Stimulated activated CD8-positive, alpha-beta memory T cell treated with anti-CD3 and anti-CD28 coated beads, Interleukin-2, amount 100 ng/mL, for 48 hours (primary cell): ENCODE data around the gene FAM3D.
"Not testable (repeated sequence)": the region's sequence is repeated elsewhere in the genome, so short reads cannot be mapped to it uniquely, and the experiment has no call there.

Source experiments
- DNase-seq, 2 donors: peaks; one replicate each; pipeline ENCODE4 v3.0.0-alpha.2; 2020; ENCODE audit warnings: low read depth in 2 of 2

Gene FAM3D, protein sequence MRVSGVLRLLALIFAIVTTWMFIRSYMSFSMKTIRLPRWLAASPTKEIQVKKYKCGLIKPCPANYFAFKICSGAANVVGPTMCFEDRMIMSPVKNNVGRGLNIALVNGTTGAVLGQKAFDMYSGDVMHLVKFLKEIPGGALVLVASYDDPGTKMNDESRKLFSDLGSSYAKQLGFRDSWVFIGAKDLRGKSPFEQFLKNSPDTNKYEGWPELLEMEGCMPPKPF

DNA sequence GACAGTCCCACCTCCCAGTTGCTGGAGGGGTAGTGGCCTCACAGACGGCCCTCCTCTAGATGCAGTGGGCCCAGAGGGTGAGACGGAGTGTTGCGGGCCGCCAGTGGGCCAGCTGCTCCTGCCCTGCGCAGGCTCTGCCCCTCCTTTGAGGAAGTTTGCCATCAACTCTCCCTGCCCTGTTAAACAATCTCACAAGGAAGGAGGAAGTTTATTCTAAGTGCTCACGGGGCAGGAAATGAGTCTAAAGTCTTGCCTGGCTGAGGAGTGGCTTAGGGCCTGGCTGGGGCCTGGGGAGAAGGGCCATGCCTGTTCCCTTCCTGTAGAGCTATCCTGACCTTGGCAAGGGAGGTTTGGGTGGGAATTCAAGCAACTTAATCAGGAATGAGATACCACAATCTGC is at the start of gene FAM3D:
Gene FAM3D, minus strand, starts transcription at position 92 of the 400 bp plus-strand sequence. CDS start 11,211 bp downstream, outside the sequence.
- DNase-seq: no peak

DNA sequence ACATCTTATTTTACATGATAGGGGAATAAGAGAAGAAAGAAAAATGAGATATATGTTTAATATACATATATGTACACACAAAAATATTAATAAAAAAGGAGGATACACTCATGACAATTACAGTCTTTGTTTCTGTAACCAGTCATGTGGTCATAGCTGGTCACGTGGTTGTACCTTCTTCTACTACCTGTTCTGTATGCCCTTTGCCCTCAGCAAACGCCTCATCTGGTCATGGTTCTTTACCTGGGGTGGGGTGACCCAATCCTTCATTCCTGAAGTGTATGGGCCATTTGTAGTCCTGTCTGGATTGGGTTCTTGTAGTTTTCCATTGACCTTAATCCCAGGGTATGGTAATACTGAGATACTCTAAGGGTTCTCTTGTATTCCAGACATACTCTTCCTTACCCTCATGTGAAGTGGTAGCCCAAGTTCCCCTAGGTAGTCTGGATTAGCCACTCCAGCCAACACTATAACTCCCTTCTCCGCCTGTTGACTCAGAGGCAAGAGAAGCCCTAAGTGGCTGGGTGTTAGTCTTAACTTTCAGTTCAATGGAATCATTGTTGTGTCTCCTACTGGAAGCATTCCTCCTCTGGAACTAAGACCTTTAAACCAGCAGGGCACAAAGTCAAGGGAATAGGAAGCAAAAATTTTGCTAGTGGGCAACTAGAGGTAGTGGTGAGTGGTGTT is 47.3 kb upstream of the FAM3D start:
- DNase-seq: no peak

DNA sequence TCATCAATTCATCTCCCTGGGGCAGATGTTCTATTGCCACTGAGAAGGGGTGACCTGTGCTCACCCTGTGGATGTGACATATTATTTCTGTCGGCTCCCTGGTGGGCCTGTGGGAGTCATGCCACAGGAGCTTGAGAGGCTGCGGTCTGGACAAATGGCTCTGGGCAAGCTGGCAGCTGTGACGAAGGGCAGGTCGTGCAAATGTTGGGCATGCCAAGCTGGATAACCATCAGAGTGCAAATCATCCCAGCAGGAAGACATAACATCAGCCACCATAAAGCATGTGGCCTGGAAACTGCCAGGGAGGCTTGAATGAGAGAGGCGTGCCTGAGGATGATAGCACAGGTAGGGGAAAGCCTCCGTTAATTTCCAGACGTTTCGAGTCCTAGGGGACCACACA is 45.3 kb upstream of the FAM3D start:
- DNase-seq: no peak

DNA sequence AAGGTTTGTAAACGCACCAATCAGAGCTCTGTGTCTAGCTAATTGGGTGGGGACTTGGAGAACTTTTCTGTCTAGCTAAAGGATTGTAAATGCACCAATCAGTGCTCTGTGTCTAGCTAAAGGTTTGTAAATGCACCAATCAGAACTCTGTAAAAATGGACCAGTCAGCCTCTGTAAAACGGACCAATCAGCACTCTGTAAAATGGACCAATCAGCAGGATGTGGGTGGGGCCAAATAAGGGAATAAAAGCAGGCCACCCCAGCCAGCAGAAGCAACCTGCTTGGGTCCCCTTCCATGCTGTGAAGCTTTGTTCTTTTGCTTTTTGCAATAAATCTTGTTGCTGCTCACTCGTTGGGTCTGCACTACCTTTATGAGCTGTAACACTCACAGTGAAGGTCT is 42.4 kb upstream of the FAM3D start:
- not testable (repeated sequence) for DNase-seq

DNA sequence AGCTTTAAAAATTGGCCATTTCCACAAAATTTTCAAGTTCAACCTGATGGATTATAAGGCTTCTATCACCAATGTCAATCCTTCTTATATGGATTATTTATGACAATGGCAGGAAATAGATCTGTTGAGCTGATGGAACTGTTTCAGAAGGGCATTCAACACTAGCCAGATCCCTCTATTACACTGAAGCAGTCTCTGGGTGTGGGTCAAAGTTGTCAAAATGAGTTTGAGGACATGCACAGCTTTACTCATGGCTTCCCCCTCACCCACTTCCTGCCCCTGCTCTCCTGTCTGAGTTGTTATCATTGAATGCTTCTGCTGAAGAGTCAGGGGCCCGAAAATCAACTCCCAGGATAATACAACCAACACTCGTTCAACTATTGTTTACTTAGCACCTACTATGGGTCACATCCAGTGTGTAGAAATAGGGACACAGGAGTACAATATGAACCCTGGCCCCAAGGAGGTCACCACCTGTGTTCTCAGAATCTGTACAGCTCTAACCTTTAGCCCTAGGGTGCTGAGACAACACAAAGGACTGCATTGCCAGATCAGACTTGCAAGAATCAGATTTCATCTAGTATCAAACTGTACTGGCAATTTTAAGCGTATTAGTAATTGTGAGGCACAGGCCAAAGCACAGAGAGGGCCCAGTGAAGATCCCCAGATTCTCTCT is 41.7 kb upstream of the FAM3D start:
- no peak for DNase-seq

DNA sequence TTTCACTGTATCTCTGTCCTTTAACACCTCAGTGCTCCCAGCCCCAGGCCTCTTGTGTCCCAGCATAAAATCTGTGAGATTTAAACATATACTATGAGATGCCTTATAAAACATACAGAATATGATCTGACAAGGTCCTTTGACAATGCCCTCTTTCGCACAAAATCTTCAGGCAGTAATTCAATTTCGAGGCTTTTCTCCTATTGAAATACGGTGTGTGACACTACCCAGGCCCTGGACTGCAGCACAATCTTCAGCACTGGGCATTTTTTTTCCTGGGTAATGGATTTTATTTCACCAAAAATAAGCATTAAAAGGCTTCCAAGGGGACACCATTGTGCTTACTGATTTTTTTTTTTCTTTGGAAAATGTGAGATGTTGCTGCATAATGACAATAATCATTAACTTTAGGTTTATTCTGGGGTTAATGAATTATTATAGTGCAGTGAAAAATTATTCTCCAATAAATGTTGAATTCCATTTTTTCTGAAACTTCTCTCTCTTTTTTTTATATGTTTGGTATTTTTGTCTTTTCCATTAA is 40.9 kb upstream of the FAM3D start:
- no peak for DNase-seq

DNA sequence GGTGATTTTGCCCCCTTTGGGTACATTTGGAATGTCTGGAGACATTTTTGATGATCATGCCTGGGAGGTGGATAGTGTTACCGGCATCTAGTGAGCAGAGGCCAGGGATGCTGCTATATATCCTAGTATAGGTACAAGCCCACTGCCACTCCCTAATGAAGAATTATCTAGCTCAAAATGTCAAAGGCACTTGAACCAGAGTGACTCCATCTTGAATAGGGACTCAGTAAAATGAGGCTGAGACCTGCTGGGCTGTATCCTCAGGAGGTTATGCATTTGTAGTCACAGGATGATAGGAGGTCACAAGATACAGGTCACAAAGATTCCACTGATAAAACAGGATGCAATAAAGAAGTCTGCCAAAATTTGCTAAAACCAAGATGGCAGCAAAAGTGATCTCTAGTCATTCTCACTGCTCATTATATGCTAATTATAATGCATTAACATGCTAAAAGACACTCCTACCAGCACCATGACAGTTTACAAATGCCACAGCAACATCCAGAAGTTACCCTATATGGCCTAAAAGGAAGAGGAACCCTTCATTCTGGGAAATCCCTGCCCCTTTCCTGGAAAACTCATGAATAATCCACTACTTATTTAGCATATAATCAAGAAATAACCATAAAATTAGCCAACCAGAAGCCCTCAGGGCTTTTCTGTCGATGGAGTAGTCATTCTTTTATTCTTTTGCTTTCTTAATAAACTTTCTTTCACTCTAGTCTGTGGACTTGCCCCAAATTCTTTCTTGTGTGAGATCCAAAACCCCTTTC is 40.0 kb upstream of the FAM3D start:
- DNase-seq: no peak

DNA sequence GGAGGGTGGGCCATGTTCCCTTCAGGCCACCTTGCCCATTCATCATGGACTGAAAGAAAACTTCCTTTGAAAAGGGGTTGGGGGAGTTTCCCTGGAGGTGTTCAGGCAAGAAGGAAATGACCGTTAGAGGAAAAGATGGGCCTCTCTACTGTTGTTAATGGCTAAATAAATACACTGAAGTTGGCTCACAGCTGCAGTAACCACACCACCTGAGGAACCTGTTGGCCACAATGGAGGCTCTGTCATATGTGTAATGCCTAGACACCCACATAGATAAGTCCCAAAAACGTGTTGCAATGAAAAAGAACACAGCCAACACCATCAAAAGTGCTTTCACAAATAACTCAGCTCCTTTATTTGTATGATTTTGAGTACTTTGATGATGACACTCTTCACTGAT is 38.2 kb upstream of the FAM3D start:
- no peak for DNase-seq

DNA sequence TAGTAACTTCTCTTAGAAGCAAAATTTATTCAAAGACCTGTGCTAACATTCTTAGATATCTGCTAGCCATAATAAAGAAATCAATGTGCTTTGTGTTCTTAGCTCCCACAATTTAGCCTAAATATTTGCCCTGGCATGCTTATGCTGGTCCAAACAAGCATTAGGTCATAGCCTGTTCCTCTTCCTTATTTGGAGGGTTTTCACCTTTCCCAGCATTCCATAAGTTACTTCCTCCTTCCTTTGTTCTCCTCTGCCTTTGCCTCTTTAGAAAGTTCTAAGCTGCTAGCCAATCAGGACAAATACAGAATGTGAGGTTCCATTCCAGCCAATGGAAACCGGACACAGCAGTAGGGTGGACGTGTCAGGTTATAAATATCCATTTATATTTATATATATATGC is 37.7 kb upstream of the FAM3D start:
- DNase-seq: not testable (repeated sequence)

DNA sequence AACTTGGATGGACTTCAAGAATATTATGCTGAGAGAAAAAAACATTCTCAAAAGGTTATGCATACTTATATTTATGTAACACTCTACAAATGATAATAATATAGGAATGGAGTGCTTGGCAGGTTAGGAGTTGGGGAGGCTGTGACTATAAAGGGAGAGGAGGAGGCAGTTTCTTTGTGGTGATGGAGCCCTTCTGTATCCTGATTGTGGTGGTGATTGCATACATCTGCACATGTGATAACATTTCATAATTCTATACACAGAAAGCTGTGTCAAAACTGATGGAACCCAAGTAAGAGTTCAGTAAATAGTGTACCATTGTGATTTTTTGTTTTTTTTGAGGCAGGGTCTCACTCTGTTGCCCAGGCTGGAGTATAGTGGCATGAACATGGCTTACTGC is 31.7 kb upstream of the FAM3D start:
- no peak for DNase-seq

DNA sequence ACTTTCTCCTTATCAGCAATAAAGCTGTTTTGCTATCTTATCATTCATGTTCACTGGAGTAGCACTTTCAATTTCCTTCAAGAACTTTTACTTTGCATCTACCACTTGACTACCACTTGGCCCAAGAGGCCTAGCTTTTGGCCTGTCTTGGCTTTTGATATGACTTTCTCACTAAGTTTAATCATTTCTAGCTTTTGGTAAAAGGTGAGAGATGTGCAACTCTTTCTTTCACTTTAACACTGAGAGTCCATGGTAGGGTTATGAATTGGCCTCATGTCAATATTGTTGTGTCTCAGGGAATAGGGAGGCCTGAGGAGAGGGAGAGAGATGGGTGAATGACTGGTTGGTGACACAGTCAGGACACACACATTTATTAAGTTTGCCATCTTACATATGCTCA is 31.0 kb upstream of the FAM3D start:
- DNase-seq: no peak

DNA sequence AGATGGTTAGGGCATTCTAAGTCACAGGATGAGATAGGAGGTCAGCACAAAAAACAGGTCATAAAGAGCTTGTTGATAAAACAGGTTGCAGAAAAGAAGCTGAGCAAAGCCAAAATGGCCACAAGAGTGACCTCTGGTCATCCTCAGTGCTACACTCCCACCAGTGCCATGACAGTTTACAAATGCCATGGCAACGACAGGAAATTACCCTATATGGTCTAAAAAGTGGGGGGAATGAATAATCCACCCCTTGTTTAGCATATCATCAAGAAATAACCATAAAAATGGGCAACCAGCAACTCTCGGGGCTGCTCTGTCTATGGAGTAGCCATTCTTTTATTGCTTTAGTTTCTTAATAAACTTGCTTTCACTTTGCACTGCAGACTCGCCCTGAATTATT is 30.2 kb upstream of the FAM3D start:
- DNase-seq: not testable (repeated sequence)

DNA sequence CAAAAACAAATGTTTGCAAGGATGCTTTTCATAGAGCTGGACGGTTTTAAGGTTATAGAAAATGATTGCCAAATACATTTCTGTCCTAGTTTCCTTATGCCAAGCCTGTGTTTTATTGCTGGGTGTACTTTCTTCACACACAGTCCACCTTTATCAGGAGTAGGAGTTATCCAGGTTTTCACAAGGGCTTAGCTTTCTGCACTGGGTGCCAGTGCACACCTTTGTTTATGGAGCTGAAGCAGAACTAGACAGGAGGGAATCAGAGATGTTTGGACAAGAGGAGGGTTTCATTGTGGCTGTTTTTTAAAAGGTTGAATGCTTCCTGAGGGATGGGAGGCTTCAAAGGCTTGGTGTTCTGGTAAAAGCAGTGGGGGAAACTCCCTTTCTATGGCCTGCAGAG is 29.5 kb upstream of the FAM3D start:
- DNase-seq: no peak

DNA sequence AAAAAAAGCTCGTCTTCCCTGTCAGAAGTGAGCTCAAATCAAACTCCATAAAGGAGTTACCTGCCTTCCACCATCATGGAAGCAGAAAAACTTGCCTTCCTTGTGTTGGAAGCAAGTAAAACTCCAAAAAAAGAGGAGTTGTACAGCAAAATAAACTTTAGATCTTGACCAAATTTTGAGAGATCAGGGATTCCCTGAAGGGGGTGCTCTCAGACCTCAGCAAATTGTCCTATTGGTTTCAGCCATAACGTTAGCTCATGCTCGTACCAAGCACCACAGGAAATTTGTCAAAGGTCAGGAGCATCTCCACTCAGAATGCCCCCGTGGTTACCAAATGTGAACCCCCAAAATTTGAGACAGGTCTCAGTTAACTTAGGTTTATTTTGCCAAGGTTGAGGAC is 28.7 kb upstream of the FAM3D start:
- not testable (repeated sequence) for DNase-seq

DNA sequence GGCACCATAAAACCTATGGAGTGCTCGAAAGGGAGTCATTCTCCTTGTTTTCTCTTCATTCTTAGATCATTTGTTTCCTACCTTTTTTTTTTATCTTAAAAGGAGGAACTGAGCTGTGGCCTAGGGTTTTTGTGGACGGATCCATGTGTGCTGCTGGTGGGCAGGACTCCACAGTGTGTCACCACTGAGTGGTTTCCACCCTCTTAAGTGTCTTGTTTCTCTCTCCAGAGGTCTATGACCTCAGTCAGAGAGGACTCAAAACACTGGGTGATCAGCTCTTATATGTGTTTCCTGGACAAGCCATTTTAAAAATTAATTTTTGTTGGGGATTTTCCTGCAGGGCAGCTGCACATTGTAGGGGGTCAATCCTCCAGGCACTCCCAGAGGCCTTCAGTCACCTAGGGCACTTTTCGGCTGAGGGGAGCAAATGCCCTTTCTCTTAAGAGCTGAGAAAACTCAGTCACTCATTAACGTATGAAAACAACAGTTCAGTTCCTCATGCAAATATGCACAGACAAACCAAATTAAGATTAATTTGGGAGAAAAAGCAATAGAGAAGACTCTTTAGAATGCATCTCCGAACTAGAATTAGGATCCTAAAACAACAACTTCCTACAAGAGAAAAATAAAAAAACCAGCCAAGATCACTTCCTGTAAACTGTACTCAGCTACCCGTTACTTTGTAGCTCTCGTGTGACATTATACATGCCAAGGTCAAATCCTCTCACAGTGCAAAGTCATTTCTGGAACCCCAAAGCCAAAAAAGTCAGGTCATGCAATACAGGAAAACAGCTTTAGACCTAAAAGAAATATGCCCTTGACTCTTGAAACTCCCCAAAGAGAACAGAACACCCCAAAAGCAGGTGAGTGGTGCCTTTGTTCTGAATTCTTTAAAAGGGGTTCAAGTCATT is 27.6 kb upstream of the FAM3D start:
- DNase-seq: no peak

DNA sequence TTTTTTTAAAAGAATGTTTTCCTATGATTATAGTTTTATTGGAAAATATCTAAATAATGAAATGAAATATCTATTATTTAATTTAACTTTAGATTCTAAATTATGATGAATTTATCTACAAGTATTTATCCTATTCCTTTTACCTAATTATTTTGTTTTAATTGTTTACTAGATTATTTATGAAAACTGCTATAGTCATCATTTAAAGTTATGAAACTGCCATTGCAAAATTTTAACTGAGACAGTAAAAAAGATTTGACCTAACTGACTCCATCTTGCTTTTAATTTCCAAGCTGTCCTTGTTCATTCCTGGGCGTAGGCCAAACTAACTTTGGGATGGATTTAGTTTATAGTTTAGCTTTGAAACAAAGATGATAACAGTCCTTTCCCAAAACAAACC is 25.9 kb upstream of the FAM3D start:
- no peak for DNase-seq

DNA sequence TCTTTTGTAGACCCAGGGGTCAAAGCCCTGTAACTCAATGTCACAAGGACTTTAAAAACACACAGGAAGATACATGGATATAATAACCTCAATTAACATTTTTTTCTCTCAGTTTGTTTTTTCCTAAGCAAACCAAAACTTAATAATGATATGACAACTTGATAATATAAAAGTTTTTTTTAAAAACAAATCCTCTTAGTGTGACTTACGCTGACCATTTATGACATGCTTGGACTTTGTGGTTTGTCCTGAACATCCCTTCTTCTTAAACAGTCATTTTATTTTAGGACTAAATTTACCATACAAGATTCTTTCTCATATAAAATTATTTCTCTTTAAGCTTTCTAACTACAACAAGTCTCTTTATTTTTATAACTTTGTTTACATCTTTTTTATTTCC is 25.4 kb upstream of the FAM3D start:
- no peak for DNase-seq

DNA sequence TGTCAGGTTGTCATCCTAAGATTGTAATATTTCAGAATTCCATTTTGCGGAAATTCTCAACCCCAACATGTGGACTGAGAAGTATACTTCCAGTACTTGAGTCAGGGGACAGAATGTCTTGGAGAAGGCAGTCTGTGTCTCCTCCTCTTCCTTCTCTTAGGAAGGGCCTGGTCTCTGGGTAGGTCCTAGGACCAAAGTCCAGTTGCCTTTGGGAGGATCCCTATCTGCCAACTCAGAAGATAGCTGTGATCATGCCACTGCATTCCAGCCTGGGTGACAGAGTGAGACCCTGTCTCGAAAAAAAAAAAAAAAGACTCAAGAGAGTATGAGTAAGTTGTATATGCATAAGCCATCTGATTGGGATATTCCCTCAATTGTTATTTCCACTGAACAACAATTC is 23.9 kb upstream of the FAM3D start:
- DNase-seq: no peak

DNA sequence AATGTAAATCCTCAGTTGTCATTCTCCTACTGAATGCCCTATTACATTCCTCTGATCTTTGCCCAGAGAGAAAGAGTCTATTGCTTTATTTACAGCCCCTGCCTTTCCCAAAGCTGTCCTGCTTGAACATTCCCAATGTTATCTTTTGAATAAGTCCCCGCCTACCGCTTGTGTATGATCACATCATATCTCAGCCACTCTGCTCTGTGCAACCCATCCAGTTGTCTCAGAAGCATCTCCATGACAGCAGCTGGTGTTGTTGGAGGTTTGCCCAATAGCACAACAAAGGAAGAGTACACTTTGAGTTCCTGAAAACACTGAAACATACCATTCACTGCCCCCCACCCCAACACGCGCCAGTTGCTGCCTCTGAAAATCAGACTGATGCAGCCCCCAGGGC is 22.0 kb upstream of the FAM3D start:
- no peak for DNase-seq

DNA sequence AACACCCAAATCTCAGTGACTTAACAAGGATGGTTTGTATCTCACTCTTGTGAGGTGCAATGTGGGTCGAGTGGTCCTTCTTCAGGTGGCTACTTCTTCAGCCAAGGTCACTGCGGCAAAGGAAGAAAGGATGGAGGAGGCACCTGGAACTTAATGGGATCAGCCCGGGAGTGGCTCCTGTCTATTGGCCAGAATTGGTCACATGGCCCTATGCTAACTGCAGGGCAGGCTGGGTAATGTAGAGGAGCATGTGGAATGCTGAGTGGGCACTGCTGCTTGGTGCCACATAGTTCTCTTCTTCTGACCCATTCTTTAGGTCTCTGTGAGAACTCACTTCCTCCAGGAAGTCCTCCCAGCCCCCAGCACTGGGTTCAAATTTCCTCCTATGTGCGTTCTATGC is 20.3 kb upstream of the FAM3D start:
- no peak for DNase-seq

DNA sequence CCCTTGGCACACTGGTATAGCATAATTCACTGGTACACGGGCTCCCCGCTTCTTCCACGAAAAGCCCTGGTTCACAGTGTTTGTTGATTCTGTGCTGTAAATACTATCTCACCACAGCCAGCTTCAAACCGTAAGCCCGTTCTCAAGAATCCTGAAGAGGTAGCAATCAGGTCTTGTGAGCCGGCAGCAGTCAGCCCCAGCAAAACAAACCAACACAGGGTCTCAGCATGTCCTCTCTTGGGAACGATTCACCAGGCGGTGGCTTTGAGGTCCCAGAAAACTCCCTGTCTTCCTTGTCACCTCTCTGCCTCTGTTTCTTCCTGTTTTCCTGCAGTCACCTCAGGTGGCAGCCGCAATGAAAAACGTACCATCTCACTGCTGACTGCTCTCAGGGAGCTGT is 19.1 kb upstream of the FAM3D start:
- no peak for DNase-seq
